ENCODE data around the gene KY. TPM values are rescaled to one million over a fixed set of nuclear protein-coding genes. Genes with fewer than 3 reads are reported as not detected.

KY gene
- polyA plus RNA-seq, 3 donors, result 0.03 to 0.09 TPM; not detected in 1

DNA sequence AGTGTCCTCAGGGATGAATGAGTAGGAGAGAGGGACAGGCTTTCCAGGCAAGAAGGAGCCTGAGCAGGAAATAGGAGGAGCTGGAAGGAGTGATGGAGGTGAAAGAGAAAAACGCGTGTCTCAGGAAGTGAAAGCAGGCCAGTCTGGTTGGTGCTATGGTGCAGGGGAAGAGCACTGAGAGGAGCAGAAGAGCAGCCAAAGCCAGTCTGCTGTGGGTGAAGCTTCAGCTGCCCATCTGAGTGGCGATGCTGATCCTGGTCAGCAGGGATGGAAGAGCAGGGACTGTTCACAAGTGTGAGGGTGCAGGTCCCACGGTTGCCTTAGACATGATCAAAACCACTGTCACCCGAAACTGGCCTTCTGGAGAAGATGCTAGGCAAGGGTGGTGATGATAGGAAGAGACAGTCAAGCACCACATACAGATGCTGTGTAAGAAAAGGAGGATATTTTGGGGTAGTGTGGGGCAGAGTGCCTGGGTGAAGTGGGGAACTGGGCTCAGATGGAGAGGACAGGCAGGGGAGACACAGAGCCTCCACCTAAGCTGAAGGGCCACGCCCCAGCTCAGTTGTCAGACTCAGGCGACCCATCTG, 5.5 kb upstream of the KY start:
- no peak overlapping the region for H3K27ac ChIP-seq (ENCODE audit: low read depth in 1 of 2, low read length in 2 of 2)
- Mint-ChIP-seq H3K27ac (no peak overlapping the region), H3K9me3 (peaks cover 0 to 2% (median 0%) of the 10 kb centered on the region in 7 donors), H3K4me1 (peaks cover 11% of the 10 kb centered on the region), H3K27me3 (ENCODE audit: low read depth in 3 of 3) (peaks cover 10 to 28% (median 21%) of the 10 kb centered on the region in 3 donors), H3K36me3 (no peaks in the 10 kb centered on the region), H3K4me3 (no peak overlapping the region)
- TF ChIP-seq, protein P1, sequence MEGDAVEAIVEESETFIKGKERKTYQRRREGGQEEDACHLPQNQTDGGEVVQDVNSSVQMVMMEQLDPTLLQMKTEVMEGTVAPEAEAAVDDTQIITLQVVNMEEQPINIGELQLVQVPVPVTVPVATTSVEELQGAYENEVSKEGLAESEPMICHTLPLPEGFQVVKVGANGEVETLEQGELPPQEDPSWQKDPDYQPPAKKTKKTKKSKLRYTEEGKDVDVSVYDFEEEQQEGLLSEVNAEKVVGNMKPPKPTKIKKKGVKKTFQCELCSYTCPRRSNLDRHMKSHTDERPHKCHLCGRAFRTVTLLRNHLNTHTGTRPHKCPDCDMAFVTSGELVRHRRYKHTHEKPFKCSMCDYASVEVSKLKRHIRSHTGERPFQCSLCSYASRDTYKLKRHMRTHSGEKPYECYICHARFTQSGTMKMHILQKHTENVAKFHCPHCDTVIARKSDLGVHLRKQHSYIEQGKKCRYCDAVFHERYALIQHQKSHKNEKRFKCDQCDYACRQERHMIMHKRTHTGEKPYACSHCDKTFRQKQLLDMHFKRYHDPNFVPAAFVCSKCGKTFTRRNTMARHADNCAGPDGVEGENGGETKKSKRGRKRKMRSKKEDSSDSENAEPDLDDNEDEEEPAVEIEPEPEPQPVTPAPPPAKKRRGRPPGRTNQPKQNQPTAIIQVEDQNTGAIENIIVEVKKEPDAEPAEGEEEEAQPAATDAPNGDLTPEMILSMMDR (IDR thresholded peaks at IDR 0.05), result no peak
- no peak for DNase-seq
- peaks cover 2 to 3% of the 10 kb centered on the region in 2 donors for H3K4me1 ChIP-seq (ENCODE audit: control insufficient read depth in 1 of 2, insufficient read depth in 2 of 2, low read length in 2 of 2)
- no peaks in the 10 kb centered on the region for H4K20me1 ChIP-seq (ENCODE audit: insufficient read depth, low read length)
- H2AFZ ChIP-seq (ENCODE audit: insufficient read depth, low read depth, low read length, poor library complexity, severe bottlenecking), result no peak overlapping the region
- H3K36me3 ChIP-seq (replicated peaks in 1 of 2; ENCODE audit: control insufficient read depth in 1 of 2, insufficient read depth in 2 of 2, low read length in 2 of 2), result no peaks in the 10 kb centered on the region
- intact Hi-C loops (cut with micrococcal nuclease), result no loop called here
- H3K4me2 ChIP-seq (replicated peaks; ENCODE audit: extremely low read depth, low read length, poor library complexity, severe bottlenecking), result no peak overlapping the region
- H3K27me3 ChIP-seq (ENCODE audit: control insufficient read depth in 2 of 2, insufficient read depth in 2 of 2, low read length in 2 of 2), result peaks cover 0 to 10% of the 10 kb centered on the region in 2 donors
- H3K4me3 ChIP-seq (replicated peaks in 1 of 3; ENCODE audit: low read depth in 2 of 3, low read length in 3 of 3), result no peak overlapping the region
- WGBS (ENCODE audit: insufficient coverage), result 60% methylated on average over 5 of the region's 7 CpGs
- no peaks in the 10 kb centered on the region for H3K9me3 ChIP-seq (replicated peaks in 1 of 2; ENCODE audit: control insufficient read depth in 1 of 2, insufficient read depth in 1 of 2, low read length in 2 of 2)
- no peak overlapping the region for H3K9ac ChIP-seq (ENCODE audit: insufficient read depth, low read length, poor library complexity, severe bottlenecking)
- no peaks in the 10 kb centered on the region for H3K79me2 ChIP-seq (ENCODE audit: insufficient read depth, low read length)

DNA sequence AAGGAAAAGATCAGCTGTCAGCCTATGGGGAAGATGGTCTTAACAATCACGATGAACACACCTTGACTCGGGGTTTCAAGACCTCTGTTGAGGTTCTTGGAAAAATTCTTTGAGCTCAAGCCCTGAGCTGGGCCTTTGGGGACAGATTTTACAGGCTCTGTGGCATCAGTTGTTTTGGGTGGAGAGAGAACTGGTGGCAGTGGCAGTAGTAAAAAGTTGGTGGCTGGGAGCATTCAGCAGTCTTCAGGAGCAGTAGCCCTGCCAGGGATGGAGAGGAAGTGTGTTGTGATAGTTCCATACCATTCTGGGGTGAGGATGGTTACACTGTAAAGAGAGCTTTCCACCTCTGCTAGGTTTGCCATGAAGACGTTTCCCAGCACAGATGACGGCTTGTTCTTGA, 4.9 kb upstream of the KY start:
- TF ChIP-seq, protein P1 (IDR thresholded peaks at IDR 0.05), result no peak
- no peak for DNase-seq
- peaks cover 14 to 34% (median 24%) of the 10 kb centered on the region in 3 donors for H3K27me3 Mint-ChIP-seq (ENCODE audit: low read depth in 3 of 3)
- H3K27ac ChIP-seq (ENCODE audit: low read depth in 1 of 2, low read length in 2 of 2), result no peak overlapping the region
- H2AFZ ChIP-seq (ENCODE audit: insufficient read depth, low read depth, low read length, poor library complexity, severe bottlenecking), result no peak overlapping the region
- H3K27ac Mint-ChIP-seq, result no peak overlapping the region
- H3K4me3 Mint-ChIP-seq, result no peak overlapping the region
- WGBS (ENCODE audit: insufficient coverage), result 95% methylated on average over 4 of the region's 4 CpGs
- H3K36me3 Mint-ChIP-seq, result no peaks in the 10 kb centered on the region
- no peak overlapping the region for H3K4me3 ChIP-seq (replicated peaks in 1 of 3; ENCODE audit: low read depth in 2 of 3, low read length in 3 of 3)
- peaks cover 13% of the 10 kb centered on the region for H3K4me1 Mint-ChIP-seq
- no peak overlapping the region for H3K9ac ChIP-seq (ENCODE audit: insufficient read depth, low read length, poor library complexity, severe bottlenecking)
- no peaks in the 10 kb centered on the region for H3K36me3 ChIP-seq (replicated peaks in 1 of 2; ENCODE audit: control insufficient read depth in 1 of 2, insufficient read depth in 2 of 2, low read length in 2 of 2)
- H4K20me1 ChIP-seq (ENCODE audit: insufficient read depth, low read length), result no peaks in the 10 kb centered on the region
- no peaks in the 10 kb centered on the region for H3K9me3 ChIP-seq (replicated peaks in 1 of 2; ENCODE audit: control insufficient read depth in 1 of 2, insufficient read depth in 1 of 2, low read length in 2 of 2)
- H3K27me3 ChIP-seq (ENCODE audit: control insufficient read depth in 2 of 2, insufficient read depth in 2 of 2, low read length in 2 of 2), result peaks cover 0 to 16% of the 10 kb centered on the region in 2 donors
- H3K4me1 ChIP-seq (ENCODE audit: control insufficient read depth in 1 of 2, insufficient read depth in 2 of 2, low read length in 2 of 2), result peaks cover 7 to 9% of the 10 kb centered on the region in 2 donors
- no peak overlapping the region for H3K4me2 ChIP-seq (replicated peaks; ENCODE audit: extremely low read depth, low read length, poor library complexity, severe bottlenecking)
- H3K9me3 Mint-ChIP-seq, result no peaks in the 10 kb centered on the region
- H3K79me2 ChIP-seq (ENCODE audit: insufficient read depth, low read length), result no peaks in the 10 kb centered on the region
- intact Hi-C loops (cut with micrococcal nuclease), result no loop called here

Measured in CD14-positive monocyte (primary cell).